Effector CD8-positive, alpha-beta T cell (primary cell): ENCODE data around the gene PDZD2.
"Not testable (repeated sequence)": the region's sequence is repeated elsewhere in the genome, so short reads cannot be mapped to it uniquely, and the experiment has no call there.

ENCODE experiments used
- DNase-seq: peaks from one replicate; lab custom pipeline; 2025; lab: John Stamatoyannopoulos, UW

Gene PDZD2

GRCh38 chr5:32014096-32014745 lies 375.3 kb downstream of the PDZD2 start:
- DNase-seq: no peak

GRCh38 chr5:32015262-32015661 lies 376.3 kb downstream of the PDZD2 start:
- DNase-seq: not testable (repeated sequence)

- DNase-seq: no peak
These were observed 378.9 kb downstream of the PDZD2 start for GRCh38 chr5:32017692-32018367.

- no peak for DNase-seq
These were observed 379.8 kb downstream of the PDZD2 start for GRCh38 chr5:32018476-32019436.

GRCh38 chr5:32020271-32020670 lies 381.3 kb downstream of the PDZD2 start:
- DNase-seq: no peak

GRCh38 chr5:32020946-32021345 lies 382.0 kb downstream of the PDZD2 start:
- DNase-seq: no peak

- DNase-seq: no peak
These were observed 382.8 kb downstream of the PDZD2 start for GRCh38 chr5:32021771-32022170.

- DNase-seq: no peak
These were observed 383.7 kb downstream of the PDZD2 start for GRCh38 chr5:32022638-32023037.

- DNase-seq: no peak
These were observed 384.9 kb downstream of the PDZD2 start for GRCh38 chr5:32023816-32024215.

- DNase-seq: no peak
These were observed 385.8 kb downstream of the PDZD2 start for GRCh38 chr5:32024751-32025150.

GRCh38 chr5:32027093-32027716 lies 388.3 kb downstream of the PDZD2 start:
- no peak for DNase-seq

- no peak for DNase-seq
These were observed 389.0 kb downstream of the PDZD2 start for GRCh38 chr5:32027717-32028458.

- no peak for DNase-seq
These were observed 390.3 kb downstream of the PDZD2 start for GRCh38 chr5:32029261-32029660.

- no peak for DNase-seq
These were observed 390.9 kb downstream of the PDZD2 start for GRCh38 chr5:32029781-32030180.

GRCh38 chr5:32030222-32030621 lies 391.3 kb downstream of the PDZD2 start:
- DNase-seq: no peak

- DNase-seq: no peak
These were observed 391.8 kb downstream of the PDZD2 start for GRCh38 chr5:32030686-32031085.

- no peak for DNase-seq
These were observed 392.2 kb downstream of the PDZD2 start for GRCh38 chr5:32031089-32031488.

- DNase-seq: no peak
These were observed 399.6 kb downstream of the PDZD2 start for GRCh38 chr5:32038523-32038922.

- not testable (repeated sequence) for DNase-seq
These were observed 400.2 kb downstream of the PDZD2 start for GRCh38 chr5:32039133-32039532.

- not testable (repeated sequence) for DNase-seq
These were observed 400.7 kb downstream of the PDZD2 start for GRCh38 chr5:32039601-32040000.

- DNase-seq: not testable (repeated sequence)
These were observed 401.3 kb downstream of the PDZD2 start for GRCh38 chr5:32040181-32040695.
